T-helper 1 cell treated with Interleukin-12 subunit alpha and Interleukin-12 subunit beta and Interleukin-4 antibody, amounts not matched to agents 30 μg/mL and 1 μg/mL, for 36 hours (primary cell): ENCODE data around the gene BRICD5.

ENCODE experiments used
- H3K27ac Mint-ChIP-seq: one replicate; pipeline ENCODE4 v1.8.0; 2021; ENCODE audit warnings: mild to moderate bottlenecking, mixed read lengths
- H3K27me3 Mint-ChIP-seq: one replicate; pipeline ENCODE4 v1.8.0; 2021; ENCODE audit warnings: low read depth, mixed read lengths
- H3K36me3 Mint-ChIP-seq: one replicate; pipeline ENCODE4 v1.8.0; 2021; ENCODE audit warnings: low read depth, mixed read lengths
- H3K4me1 Mint-ChIP-seq: one replicate; pipeline ENCODE4 v1.8.0; 2021; ENCODE audit warnings: low read depth, mixed read lengths
- H3K4me3 Mint-ChIP-seq: one replicate; pipeline ENCODE4 v1.8.0; 2021; ENCODE audit warnings: mild to moderate bottlenecking, moderate library complexity, mixed read lengths
- H3K9me3 Mint-ChIP-seq: one replicate; pipeline ENCODE4 v1.8.0; 2021; ENCODE audit warnings: mixed read lengths

BRICD5 gene

DNA sequence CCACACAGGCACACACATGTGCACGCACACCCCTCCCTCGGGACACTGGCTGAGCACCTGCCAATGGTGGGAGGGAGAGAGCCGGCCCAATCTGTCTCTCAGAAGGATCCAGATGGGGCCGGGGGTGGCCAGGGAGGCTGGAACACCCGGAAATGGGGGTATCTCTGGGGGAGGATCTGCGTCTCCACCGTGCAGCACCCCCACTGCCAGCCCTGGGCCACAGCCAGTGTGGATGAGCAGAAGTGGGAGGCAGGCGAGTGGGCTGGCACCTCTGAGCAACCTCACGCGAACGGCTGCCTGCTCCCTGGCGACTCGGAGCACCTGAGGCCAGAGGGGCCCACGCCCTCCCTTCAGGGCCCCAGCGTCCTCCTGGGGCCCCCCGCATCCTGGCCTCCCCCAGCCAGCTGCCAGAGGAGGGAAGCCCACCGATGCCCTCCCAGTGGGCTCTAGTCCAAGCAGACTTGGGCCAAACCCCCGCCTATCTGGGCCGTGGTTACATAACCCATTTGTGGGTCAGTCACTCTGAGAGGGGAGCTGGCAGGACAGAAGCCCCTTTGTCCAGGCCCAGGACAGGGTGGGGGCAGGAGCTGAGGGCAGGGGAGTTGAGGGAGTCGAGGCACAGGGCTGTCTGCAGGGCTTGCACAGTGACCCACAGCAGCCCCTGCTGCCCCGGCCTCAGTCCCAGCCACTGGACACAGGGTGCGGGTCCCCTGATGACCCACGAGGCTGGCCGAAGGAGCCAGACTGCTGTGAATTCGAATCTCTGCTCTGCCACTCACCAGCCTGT is 19.8 kb downstream of the BRICD5 start:
- Mint-ChIP-seq H3K27ac (no peak overlapping the region), H3K9me3 (no peaks in the 10 kb centered on the region), H3K36me3 (no peaks in the 10 kb centered on the region), H3K4me3 (no peak overlapping the region), H3K27me3 (peaks cover 12% of the 10 kb centered on the region), H3K4me1 (peaks cover 2% of the 10 kb centered on the region)

DNA sequence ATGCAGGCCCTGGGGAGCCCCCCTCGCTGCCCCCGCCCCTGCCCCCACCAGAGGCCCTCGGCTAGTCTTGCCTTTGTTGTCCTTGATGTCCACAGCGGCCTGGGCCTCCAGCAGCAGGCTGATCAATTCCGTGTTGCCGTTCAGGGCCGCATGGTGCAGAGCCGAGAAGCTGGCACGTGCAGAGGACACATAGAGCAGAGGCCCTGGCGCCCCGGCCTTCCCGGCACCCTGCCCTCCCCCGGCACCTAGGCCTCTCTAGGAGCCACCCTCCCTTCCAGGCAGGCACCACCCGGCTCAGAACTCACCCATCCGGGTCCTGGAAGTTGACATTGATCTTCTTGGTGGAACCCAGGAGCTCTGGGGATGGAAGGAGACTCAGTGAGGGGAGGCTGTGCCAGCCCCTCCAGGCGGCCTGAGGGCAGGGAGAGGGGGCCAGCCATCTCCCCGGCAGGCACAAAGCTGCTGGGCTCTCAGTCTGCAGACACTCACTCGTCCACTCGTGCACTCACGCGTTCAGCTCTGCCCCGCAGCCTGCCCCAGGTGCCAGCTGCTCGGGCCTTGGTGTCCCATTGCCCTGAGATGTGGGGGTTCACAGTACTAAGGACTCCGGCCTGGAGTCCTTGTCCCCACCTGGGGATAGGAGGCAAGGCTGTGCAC is 20.5 kb downstream of the BRICD5 start:
- Mint-ChIP-seq H3K4me1 (peaks cover 2% of the 10 kb centered on the region), H3K9me3 (no peaks in the 10 kb centered on the region), H3K4me3 (no peak overlapping the region), H3K36me3 (no peaks in the 10 kb centered on the region), H3K27ac (no peak overlapping the region), H3K27me3 (peaks cover 10% of the 10 kb centered on the region)

GRCh38 chr16:2189252-2189893 is 21.3 kb downstream of the BRICD5 start:
- Mint-ChIP-seq H3K27me3 (peaks cover 3% of the 10 kb centered on the region), H3K4me1 (no peaks in the 10 kb centered on the region), H3K4me3 (no peak overlapping the region), H3K36me3 (no peaks in the 10 kb centered on the region), H3K27ac (no peak overlapping the region), H3K9me3 (no peaks in the 10 kb centered on the region)

GRCh38 chr16:2188395-2188794 is 22.3 kb downstream of the BRICD5 start:
- peaks cover 3% of the 10 kb centered on the region for H3K27me3 Mint-ChIP-seq
- H3K27ac Mint-ChIP-seq, result no peak overlapping the region
- H3K9me3 Mint-ChIP-seq, result no peaks in the 10 kb centered on the region
- no peaks in the 10 kb centered on the region for H3K4me1 Mint-ChIP-seq
- no peak overlapping the region for H3K4me3 Mint-ChIP-seq
- no peaks in the 10 kb centered on the region for H3K36me3 Mint-ChIP-seq

- H3K4me1 Mint-ChIP-seq, result no peaks in the 10 kb centered on the region
- H3K27ac Mint-ChIP-seq, result no peak overlapping the region
- H3K9me3 Mint-ChIP-seq, result no peaks in the 10 kb centered on the region
- no peak overlapping the region for H3K4me3 Mint-ChIP-seq
- no peaks in the 10 kb centered on the region for H3K27me3 Mint-ChIP-seq
- H3K36me3 Mint-ChIP-seq, result peaks cover 1% of the 10 kb centered on the region
Observed at GRCh38 chr16:2187212-2187611, 23.5 kb downstream of the BRICD5 start.

DNA sequence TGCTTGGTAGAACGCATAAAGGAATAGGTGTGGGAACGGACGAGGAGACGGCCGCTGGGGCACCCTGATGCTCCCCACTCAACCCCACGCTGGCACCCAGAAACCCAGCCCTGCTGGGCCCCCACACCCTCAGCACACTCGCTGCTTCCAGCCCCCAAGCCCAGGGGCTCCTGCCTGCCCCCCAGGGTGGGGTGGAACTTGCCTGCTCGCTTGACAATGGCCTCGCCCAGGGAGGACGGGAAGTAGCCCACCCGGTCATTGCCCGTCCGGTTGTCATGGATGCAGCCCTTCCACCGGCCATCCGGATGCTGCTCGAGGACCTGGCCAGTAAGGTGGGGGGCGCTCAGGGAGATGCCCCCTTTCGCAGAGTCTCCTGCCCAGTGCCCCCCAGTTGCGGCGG is 24.2 kb downstream of the BRICD5 start:
- Mint-ChIP-seq H3K9me3 (no peaks in the 10 kb centered on the region), H3K4me3 (no peak overlapping the region), H3K36me3 (peaks cover 2% of the 10 kb centered on the region), H3K27ac (no peak overlapping the region), H3K27me3 (no peaks in the 10 kb centered on the region), H3K4me1 (no peaks in the 10 kb centered on the region)

DNA sequence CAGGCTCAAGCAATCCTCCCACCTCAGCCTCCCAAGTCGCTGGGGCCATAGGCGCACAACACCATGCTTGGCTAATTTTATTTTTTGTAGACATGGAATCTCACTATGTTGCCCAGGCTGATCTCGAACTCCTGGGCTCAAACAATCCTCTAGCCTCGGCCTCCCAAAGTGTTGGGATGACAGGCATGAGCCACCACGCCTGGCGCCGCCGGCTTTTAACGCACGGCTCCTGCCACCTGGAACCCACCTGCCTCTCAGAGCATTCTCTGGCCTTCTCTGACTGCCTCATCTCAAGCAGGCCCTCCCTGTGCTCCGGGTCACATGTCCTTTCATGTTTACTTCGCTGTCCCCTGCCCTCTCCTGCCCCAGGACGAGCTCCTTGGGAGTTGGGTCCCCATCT is 24.6 kb downstream of the BRICD5 start:
- Mint-ChIP-seq H3K27ac (no peak overlapping the region), H3K4me1 (no peaks in the 10 kb centered on the region), H3K36me3 (peaks cover 2% of the 10 kb centered on the region), H3K9me3 (no peaks in the 10 kb centered on the region), H3K27me3 (no peaks in the 10 kb centered on the region), H3K4me3 (no peak overlapping the region)

- Mint-ChIP-seq H3K36me3 (peaks cover 2% of the 10 kb centered on the region), H3K4me1 (no peaks in the 10 kb centered on the region), H3K27ac (no peak overlapping the region), H3K27me3 (no peaks in the 10 kb centered on the region), H3K4me3 (no peak overlapping the region), H3K9me3 (no peaks in the 10 kb centered on the region)
Observed at GRCh38 chr16:2184962-2185361, 25.7 kb downstream of the BRICD5 start.

DNA sequence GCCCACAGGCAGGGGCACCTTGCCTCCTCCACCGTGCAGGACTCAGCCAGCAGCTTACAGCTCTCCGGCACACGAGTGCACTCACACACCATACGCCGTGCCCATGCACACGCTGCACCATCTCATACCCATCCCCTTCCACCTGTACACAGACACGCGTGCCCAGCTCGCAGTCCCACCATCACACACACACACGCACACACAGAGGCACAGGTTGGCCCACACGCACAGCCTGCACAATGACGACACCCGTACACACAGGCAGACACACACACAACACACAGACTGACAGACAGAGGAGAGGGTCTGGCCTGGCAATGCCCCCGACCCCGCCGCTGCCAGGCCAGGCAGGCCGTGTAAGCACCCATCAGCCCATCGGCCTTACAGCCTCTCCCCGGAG is 26.3 kb downstream of the BRICD5 start:
- Mint-ChIP-seq H3K36me3 (peaks cover 2% of the 10 kb centered on the region), H3K27ac (no peak overlapping the region), H3K4me1 (no peaks in the 10 kb centered on the region), H3K4me3 (no peak overlapping the region), H3K9me3 (no peaks in the 10 kb centered on the region), H3K27me3 (no peaks in the 10 kb centered on the region)

- H3K27ac Mint-ChIP-seq, result no peak overlapping the region
- no peaks in the 10 kb centered on the region for H3K27me3 Mint-ChIP-seq
- no peaks in the 10 kb centered on the region for H3K4me1 Mint-ChIP-seq
- peaks cover 2% of the 10 kb centered on the region for H3K36me3 Mint-ChIP-seq
- H3K9me3 Mint-ChIP-seq, result no peaks in the 10 kb centered on the region
- H3K4me3 Mint-ChIP-seq, result no peak overlapping the region
Observed at GRCh38 chr16:2183671-2184070, 27.0 kb downstream of the BRICD5 start.

- no peaks in the 10 kb centered on the region for H3K9me3 Mint-ChIP-seq
- no peak overlapping the region for H3K4me3 Mint-ChIP-seq
- peaks cover 2% of the 10 kb centered on the region for H3K36me3 Mint-ChIP-seq
- no peaks in the 10 kb centered on the region for H3K27me3 Mint-ChIP-seq
- H3K4me1 Mint-ChIP-seq, result no peaks in the 10 kb centered on the region
- H3K27ac Mint-ChIP-seq, result no peak overlapping the region
Observed at GRCh38 chr16:2181952-2182351, 28.7 kb downstream of the BRICD5 start.

GRCh38 chr16:2180962-2181923 is 29.4 kb downstream of the BRICD5 start:
- Mint-ChIP-seq H3K4me1 (no peaks in the 10 kb centered on the region), H3K36me3 (peaks cover 2% of the 10 kb centered on the region), H3K27ac (no peak overlapping the region), H3K9me3 (no peaks in the 10 kb centered on the region), H3K27me3 (no peaks in the 10 kb centered on the region), H3K4me3 (no peak overlapping the region)

GRCh38 chr16:2180461-2180860 is 30.2 kb downstream of the BRICD5 start:
- H3K4me3 Mint-ChIP-seq, result no peak overlapping the region
- H3K27me3 Mint-ChIP-seq, result no peaks in the 10 kb centered on the region
- no peak overlapping the region for H3K27ac Mint-ChIP-seq
- H3K9me3 Mint-ChIP-seq, result no peaks in the 10 kb centered on the region
- no peaks in the 10 kb centered on the region for H3K4me1 Mint-ChIP-seq
- H3K36me3 Mint-ChIP-seq, result peaks cover 5% of the 10 kb centered on the region

GRCh38 chr16:2179576-2179975 is 31.1 kb downstream of the BRICD5 start:
- Mint-ChIP-seq H3K27me3 (no peaks in the 10 kb centered on the region), H3K27ac (no peak overlapping the region), H3K4me3 (no peak overlapping the region), H3K36me3 (peaks cover 5% of the 10 kb centered on the region), H3K9me3 (no peaks in the 10 kb centered on the region), H3K4me1 (no peaks in the 10 kb centered on the region)
